Body of pancreas (tissue), 4 donors: ENCODE results near the gene GTPBP6. TPM values are rescaled to one million over a fixed set of nuclear protein-coding genes. Genes with fewer than 3 reads are reported as not detected.
"Not testable (repeated sequence)": the region's sequence is repeated elsewhere in the genome, so short reads cannot be mapped to it uniquely, and the experiment has no call there.

Experiments used
- ATAC-seq: fragments of 150-250 bp; one replicate; pipeline ENCODE4 v1.9.1; 2016
- DNase-seq, 4 donors: peaks; one replicate each; pipeline ENCODE4 v3.0.0-alpha.2; 2019
- H3K27ac ChIP-seq, 4 donors: fragments of 200-600 bp; sonication (generic); 1 replicate in 3 of 4; 2 replicates in 1 of 4; pipeline versions ENCODE4 v1.5.1 to v1.6.1; 2016 to 2019; ENCODE audit warnings: mild to moderate bottlenecking in 1 of 4, mixed read lengths in 1 of 4, moderate library complexity in 1 of 4
- H3K27me3 ChIP-seq, 2 donors: fragments of 200-600 bp; sonication (generic); one replicate each; pipeline ENCODE4 v1.6.0; 2016; ENCODE audit warnings: mild to moderate bottlenecking in 1 of 2
- H3K36me3 ChIP-seq, 2 donors: fragments of 200-600 bp; sonication (generic); replicated peaks in 1 of 2; 2 replicates each; pipeline ENCODE4 v1.5.1; 2016; ENCODE audit warnings: low read depth in 2 of 2; ENCODE audit not compliant: insufficient read depth in 1 of 2
- H3K4me1 ChIP-seq: fragments of 200-600 bp; sonication (generic); one replicate; pipeline ENCODE4 v1.6.0; 2016
- H3K4me3 ChIP-seq, 2 donors: fragments of 200-600 bp; sonication (generic); 1 replicate in 1 of 2; 2 replicates in 1 of 2; pipeline ENCODE4 v1.5.1; 2016 to 2019
- H3K9me3 ChIP-seq, 3 donors: fragments of 200-600 bp; sonication (generic); 1 replicate in 2 of 3; 2 replicates in 1 of 3; pipeline ENCODE4 v1.5.1; 2016
- POLR2A ChIP-seq, 3 donors: fragments of 450-650 bp; IDR thresholded peaks; one replicate each; pipeline ENCODE4 v1.6.1; 2016; ENCODE audit warnings: antibody characterized with exemption in 3 of 3, mild to moderate bottlenecking in 2 of 3
- WGBS, 2 donors: methylation state at CpG; one replicate each; pipeline ENCODE4 v1.1.5; 2017; 5-methylcytosine and 5-hydroxymethylcytosine counted together
- intact Hi-C: fragments of 100-400 bp; cut with DNase I; formaldehyde crosslinking; loops from one replicate; pipeline ENCODE4 v1.15.1; 2023
- total RNA-seq, 2 donors: library from RNA; depleted of rRNA; stranded (reverse); fragments of >200 nt; gene quantifications; one replicate each; pipeline ENCODE4 v1.1.0, GENCODE V29; 2016
- TF ChIP-seq, protein P1 (sequence below), 7 experiments: fragments of 450-650 bp in 4 of 7; fragments of 200-600 bp in 3 of 7; sonication (generic) in 3 of 7; IDR thresholded peaks; one replicate each; pipeline ENCODE4 v1.5.1; 2016 to 2019; ENCODE audit warnings: antibody characterized with exemption in 7 of 7

Gene GTPBP6
- total RNA-seq, 2 donors from 2014 or later, result 25.7 to 32.4 TPM

- 69 to 79% methylated on average over 6 to 8 of the region's 8 CpGs for WGBS, 2 donors
- Histone ChIP-seq H3K4me1 (peaks cover 22% of the 10 kb centered on the region), H3K9me3 (no peaks in the 10 kb centered on the region), H3K4me3 (no peak overlapping the region), H3K36me3 (no peaks in the 10 kb centered on the region), H3K27ac (no peak overlapping the region), H3K27me3 (no peaks in the 10 kb centered on the region)
- no peak for ATAC-seq
- TF ChIP-seq POLR2A (IDR thresholded peaks at IDR 0.05), result no peak
- TF ChIP-seq, protein P1, sequence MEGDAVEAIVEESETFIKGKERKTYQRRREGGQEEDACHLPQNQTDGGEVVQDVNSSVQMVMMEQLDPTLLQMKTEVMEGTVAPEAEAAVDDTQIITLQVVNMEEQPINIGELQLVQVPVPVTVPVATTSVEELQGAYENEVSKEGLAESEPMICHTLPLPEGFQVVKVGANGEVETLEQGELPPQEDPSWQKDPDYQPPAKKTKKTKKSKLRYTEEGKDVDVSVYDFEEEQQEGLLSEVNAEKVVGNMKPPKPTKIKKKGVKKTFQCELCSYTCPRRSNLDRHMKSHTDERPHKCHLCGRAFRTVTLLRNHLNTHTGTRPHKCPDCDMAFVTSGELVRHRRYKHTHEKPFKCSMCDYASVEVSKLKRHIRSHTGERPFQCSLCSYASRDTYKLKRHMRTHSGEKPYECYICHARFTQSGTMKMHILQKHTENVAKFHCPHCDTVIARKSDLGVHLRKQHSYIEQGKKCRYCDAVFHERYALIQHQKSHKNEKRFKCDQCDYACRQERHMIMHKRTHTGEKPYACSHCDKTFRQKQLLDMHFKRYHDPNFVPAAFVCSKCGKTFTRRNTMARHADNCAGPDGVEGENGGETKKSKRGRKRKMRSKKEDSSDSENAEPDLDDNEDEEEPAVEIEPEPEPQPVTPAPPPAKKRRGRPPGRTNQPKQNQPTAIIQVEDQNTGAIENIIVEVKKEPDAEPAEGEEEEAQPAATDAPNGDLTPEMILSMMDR (IDR thresholded peaks at IDR 0.05), result no peak
- no peak for DNase-seq
- intact Hi-C loops, result no loop called here
Measured at GRCh38 chrX:258291-259040, 60.1 kb downstream of the GTPBP6 start.

DNA sequence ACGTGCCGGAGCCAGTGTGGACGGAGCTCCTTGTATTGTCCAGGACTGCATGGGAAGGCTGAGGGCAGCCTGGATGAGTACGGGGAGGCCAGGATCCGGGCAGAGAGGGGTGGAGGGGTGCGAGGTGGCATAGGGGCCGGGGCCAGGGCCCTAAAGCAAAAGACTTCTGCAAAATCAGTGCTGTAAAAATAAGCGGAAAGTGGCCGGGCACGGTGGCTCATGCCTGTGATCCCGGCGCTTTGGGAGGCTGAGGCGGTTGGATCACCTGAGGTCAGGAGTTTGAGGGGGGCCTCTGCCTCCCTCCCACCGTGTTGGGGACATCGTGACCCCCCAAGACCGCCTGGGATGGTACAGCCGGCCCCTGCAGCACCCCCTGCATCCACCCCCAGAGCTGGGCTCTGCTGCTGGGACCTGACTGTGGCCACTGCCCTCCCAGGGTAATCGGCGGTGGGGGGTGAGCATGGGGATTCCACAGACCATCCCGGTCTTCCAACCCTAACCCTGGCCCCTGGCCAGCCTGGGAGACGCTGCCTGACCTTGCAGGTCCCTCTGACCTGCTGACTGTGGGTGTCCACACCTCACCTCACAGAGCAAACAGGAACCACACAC lies 60.8 kb downstream of the GTPBP6 start:
- intact Hi-C loops, result no loop called here
- no peak for DNase-seq

DNA sequence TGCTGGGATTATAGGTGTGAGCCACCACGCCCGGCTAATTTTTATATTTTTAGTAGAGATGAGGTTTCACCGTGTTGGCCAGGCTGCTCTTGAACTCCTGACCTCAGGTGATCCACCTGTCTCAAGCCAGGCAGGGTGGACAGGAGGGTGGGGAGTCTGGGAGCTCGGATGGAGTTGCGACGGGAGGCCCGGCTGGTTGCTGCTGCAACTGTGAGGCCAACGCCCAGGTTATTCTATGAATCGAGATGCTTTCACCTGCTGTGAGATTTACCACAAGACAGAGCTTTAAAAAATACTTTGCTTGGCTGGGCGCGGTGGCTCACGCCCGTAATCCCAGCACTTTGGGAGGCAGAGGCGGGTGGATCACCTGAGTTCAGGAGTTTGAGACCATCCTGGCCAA lies 61.5 kb downstream of the GTPBP6 start:
- DNase-seq, ATAC-seq: not testable (repeated sequence)
- WGBS, 2 donors, result 87 to 88% methylated on average over 14 of the region's 14 CpGs

More for the DNA sequence above, 60.8 kb downstream of the GTPBP6 start:
- Histone ChIP-seq H3K4me3 (no peak overlapping the region), H3K9me3 (no peaks in the 10 kb centered on the region), H3K4me1 (peaks cover 17% of the 10 kb centered on the region), H3K27ac (no peak overlapping the region), H3K36me3 (no peaks in the 10 kb centered on the region), H3K27me3 (no peaks in the 10 kb centered on the region)
- no peak for ATAC-seq
- no peak for TF ChIP-seq POLR2A (IDR thresholded peaks at IDR 0.05)
- TF ChIP-seq, protein P1 (IDR thresholded peaks at IDR 0.05), result no peak
- 72 to 82% methylated on average over 17 to 21 of the region's 21 CpGs for WGBS, 2 donors

DNA sequence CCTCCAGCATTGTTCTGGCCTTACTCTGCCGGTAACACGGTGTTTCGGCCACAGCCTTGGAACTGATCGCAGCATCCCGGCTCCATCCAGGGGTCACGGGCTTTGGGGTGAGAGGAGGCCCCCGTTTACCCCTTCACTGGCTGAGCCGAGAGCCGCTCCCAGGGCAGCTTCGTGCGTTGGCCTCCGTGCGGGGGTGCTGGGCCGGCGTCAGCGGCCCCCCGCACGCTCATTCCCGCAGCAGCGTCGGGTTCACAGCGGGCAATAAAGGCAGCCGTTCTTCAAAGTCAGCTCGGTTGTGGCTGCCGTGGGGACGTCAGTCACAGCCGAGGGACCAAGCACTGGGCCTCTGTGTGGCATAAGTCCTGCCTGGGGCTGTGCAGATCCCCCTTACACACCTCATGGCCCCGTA lies 62.7 kb downstream of the GTPBP6 start:
- TF ChIP-seq, protein P1 (IDR thresholded peaks at IDR 0.05), result no peak
- TF ChIP-seq POLR2A (IDR thresholded peaks at IDR 0.05), result no peak
- peaks cover under 1% of the 10 kb centered on the region for H3K4me1 ChIP-seq
- no peak overlapping the region for H3K4me3 ChIP-seq
- no peaks in the 10 kb centered on the region for H3K27me3 ChIP-seq
- DNase-seq, result no peak
- H3K36me3 ChIP-seq, result no peaks in the 10 kb centered on the region
- intact Hi-C loops, result no loop called here
- H3K9me3 ChIP-seq, result no peaks in the 10 kb centered on the region
- ATAC-seq, result no peak
- WGBS, 2 donors, result 79 to 87% methylated on average over 17 to 25 of the region's 28 CpGs
- no peak overlapping the region for H3K27ac ChIP-seq

More for the DNA sequence above, 61.5 kb downstream of the GTPBP6 start:
- H3K27me3 ChIP-seq, H3K9me3 ChIP-seq, H3K36me3 ChIP-seq, intact Hi-C loops, H3K4me3 ChIP-seq, H3K27ac ChIP-seq: not testable (repeated sequence)
- peaks cover 12% of the 10 kb centered on the region for H3K4me1 ChIP-seq

Other genes with a start within 250 kb of the GTPBP6 start
- 1 to 10 TPM; 4.2 to 7.3 TPM for gene PLCXD1, start 37.4 kb downstream of the GTPBP6 start, total RNA-seq
- 10 to 100 TPM in 1 of 2 donors, 1 to 10 TPM in 1; 5.6 to 11.4 TPM for gene PPP2R3B, start 68.1 kb upstream of the GTPBP6 start, total RNA-seq